Measurements from ENCODE around the gene RITA1.
A peak's percentile ranks its signal among the peaks of the same experiment; 100 is the strongest.

RITA1 gene

GRCh38 chr12:113196990-113197389, 11.5 kb downstream of the RITA1 start:
- TF ChIP-seq CTCF (IDR thresholded peaks at IDR 0.05; ENCODE audit: poor library complexity, severe bottlenecking) = peak; percentile 89
- no peak overlapping the region for H3K27ac ChIP-seq (ENCODE audit: poor library complexity, severe bottlenecking)
- DNase-seq (ENCODE audit: low spot score) (no peak), ATAC-seq (ENCODE audit: low read depth) (peak; percentile 87)
- H3K27me3 ChIP-seq (ENCODE audit: insufficient read depth, poor library complexity, severe bottlenecking) = no peaks in the 10 kb centered on the region
- no peak overlapping the region for H3K4me3 ChIP-seq (ENCODE audit: severe bottlenecking)
- H3K9me3 ChIP-seq (ENCODE audit: severe bottlenecking) = no peaks in the 10 kb centered on the region
- peaks cover 12% of the 10 kb centered on the region for H3K4me1 ChIP-seq (ENCODE audit: insufficient read depth, poor library complexity, severe bottlenecking)
- peaks cover 5% of the 10 kb centered on the region for H3K36me3 ChIP-seq (ENCODE audit: low read depth)

- Histone ChIP-seq H3K27ac (ENCODE audit: poor library complexity, severe bottlenecking) (no peak overlapping the region), H3K9me3 (ENCODE audit: severe bottlenecking) (no peaks in the 10 kb centered on the region), H3K4me1 (ENCODE audit: insufficient read depth, poor library complexity, severe bottlenecking) (peaks cover 12% of the 10 kb centered on the region), H3K36me3 (ENCODE audit: low read depth) (no peaks in the 10 kb centered on the region), H3K27me3 (ENCODE audit: insufficient read depth, poor library complexity, severe bottlenecking) (no peaks in the 10 kb centered on the region), H3K4me3 (ENCODE audit: severe bottlenecking) (no peak overlapping the region)
- DNase-seq (ENCODE audit: low spot score) (no peak), ATAC-seq (ENCODE audit: low read depth) (no peak)
- no peak for TF ChIP-seq CTCF (IDR thresholded peaks at IDR 0.05; ENCODE audit: poor library complexity, severe bottlenecking)
Observed at GRCh38 chr12:113197518-113198077, 12.1 kb downstream of the RITA1 start.

GRCh38 chr12:113198296-113198695, 12.8 kb downstream of the RITA1 start:
- peak overlapping the region; percentile 15 for H3K27ac ChIP-seq (ENCODE audit: poor library complexity, severe bottlenecking)
- no peak for DNase-seq (ENCODE audit: low spot score)
- no peak overlapping the region for H3K4me3 ChIP-seq (ENCODE audit: severe bottlenecking)
- no peaks in the 10 kb centered on the region for H3K27me3 ChIP-seq (ENCODE audit: insufficient read depth, poor library complexity, severe bottlenecking)
- no peak for TF ChIP-seq CTCF (IDR thresholded peaks at IDR 0.05; ENCODE audit: poor library complexity, severe bottlenecking)
- peaks cover 12% of the 10 kb centered on the region for H3K4me1 ChIP-seq (ENCODE audit: insufficient read depth, poor library complexity, severe bottlenecking)
- H3K9me3 ChIP-seq (ENCODE audit: severe bottlenecking) = no peaks in the 10 kb centered on the region
- H3K36me3 ChIP-seq (ENCODE audit: low read depth) = no peaks in the 10 kb centered on the region
- ATAC-seq (ENCODE audit: low read depth) = no peak

GRCh38 chr12:113200021-113200797, 14.7 kb downstream of the RITA1 start:
- Histone ChIP-seq H3K36me3 (ENCODE audit: low read depth) (no peaks in the 10 kb centered on the region), H3K9me3 (ENCODE audit: severe bottlenecking) (no peaks in the 10 kb centered on the region), H3K27ac (ENCODE audit: poor library complexity, severe bottlenecking) (no peak overlapping the region), H3K4me1 (ENCODE audit: insufficient read depth, poor library complexity, severe bottlenecking) (no peaks in the 10 kb centered on the region), H3K4me3 (ENCODE audit: severe bottlenecking) (no peak overlapping the region), H3K27me3 (ENCODE audit: insufficient read depth, poor library complexity, severe bottlenecking) (no peaks in the 10 kb centered on the region)
- DNase-seq (ENCODE audit: low spot score) (no peak), ATAC-seq (ENCODE audit: low read depth) (no peak)
- no peak for TF ChIP-seq CTCF (IDR thresholded peaks at IDR 0.05; ENCODE audit: poor library complexity, severe bottlenecking)
